HG03442 (cell line): Measurements from ENCODE around the gene PRKCE.

Experiments
- ATAC-seq: cut with Tn5 transposase; IDR thresholded peaks from one replicate; pipeline ENCODE4 v1.9.1; 2021; ENCODE audit warnings: mild to moderate bottlenecking, moderate library complexity; ENCODE audit not compliant: unreplicated experiment

The PRKCE gene

GRCh38 chr2:45830322-45830721, 178.8 kb downstream of the PRKCE start:
- ATAC-seq: no peak

GRCh38 chr2:45833301-45833967, 182.0 kb downstream of the PRKCE start:
- peak; percentile 28 for ATAC-seq

- ATAC-seq: peak; percentile 72
Observed at GRCh38 chr2:45833968-45834344, 182.5 kb downstream of the PRKCE start.

GRCh38 chr2:45834372-45834771, 182.9 kb downstream of the PRKCE start:
- no peak for ATAC-seq

- no peak for ATAC-seq
Observed at GRCh38 chr2:45834858-45835257, 183.4 kb downstream of the PRKCE start.

GRCh38 chr2:45836316-45836715, 184.8 kb downstream of the PRKCE start:
- ATAC-seq: no peak

- no peak for ATAC-seq
Observed at GRCh38 chr2:45836740-45837139, 185.3 kb downstream of the PRKCE start.

GRCh38 chr2:45837812-45838341, 186.4 kb downstream of the PRKCE start:
- no peak for ATAC-seq

- no peak for ATAC-seq
Observed at GRCh38 chr2:45839508-45840251, 188.2 kb downstream of the PRKCE start.

- no peak for ATAC-seq
Observed at GRCh38 chr2:45840481-45840880, 189.0 kb downstream of the PRKCE start.

GRCh38 chr2:45841752-45842407, 190.4 kb downstream of the PRKCE start:
- no peak for ATAC-seq

GRCh38 chr2:45843136-45843535, 191.7 kb downstream of the PRKCE start:
- ATAC-seq: peak; percentile 56

- ATAC-seq: no peak
Observed at GRCh38 chr2:45844796-45845457, 193.5 kb downstream of the PRKCE start.

GRCh38 chr2:45845566-45845965, 194.1 kb downstream of the PRKCE start:
- no peak for ATAC-seq

GRCh38 chr2:45849491-45850283, 198.2 kb downstream of the PRKCE start:
- peak; percentile 39 for ATAC-seq

GRCh38 chr2:45850558-45850957, 199.1 kb downstream of the PRKCE start:
- ATAC-seq: no peak

GRCh38 chr2:45851111-45851510, 199.6 kb downstream of the PRKCE start:
- ATAC-seq: no peak

GRCh38 chr2:45851576-45852304, 200.3 kb downstream of the PRKCE start:
- ATAC-seq: no peak

- peak; percentile 72 for ATAC-seq
Observed at GRCh38 chr2:45852450-45853150, 201.1 kb downstream of the PRKCE start.
